HEK293 (cell line): ENCODE measurements around the gene HYI.

ENCODE experiments used
- CTCF ChIA-PET: fragments of 350-600 bp; formaldehyde crosslinking; extraction: SDS; loops from one replicate; lab custom pipeline; 2021; ENCODE audit warnings: antibody characterized with exemption; lab: Yijun Ruan, JAX
- POLR2A ChIA-PET: fragments of 300-600 bp; formaldehyde crosslinking; extraction: SDS; loops from one replicate; lab custom pipeline; 2020; ENCODE audit warnings: antibody characterized with exemption, inconsistent platforms; lab: Yijun Ruan, JAX
- H3K27ac ChIP-seq: fragments of 200-500 bp; sonication (Bioruptor generic); 2 replicates; pipeline ENCODE4 v1.5.1; 2014; ENCODE audit warnings: low read depth, low read length, control low read depth, inconsistent platforms; ENCODE audit errors: extremely low read depth
- H3K36me3 ChIP-seq, 2 experiments: fragments of 200-500 bp in 1 of 2; sonication (Bioruptor generic) in 1 of 2; 1 replicate in 1 of 2; 2 replicates in 1 of 2; pipeline ENCODE4 v1.5.1; 2014 to 2017; ENCODE audit warnings: inconsistent platforms in 2 of 2, low read length in 2 of 2; ENCODE audit not compliant: control insufficient read depth in 2 of 2, insufficient read depth in 1 of 2
- H3K4me1 ChIP-seq: fragments of 200-500 bp; sonication (Bioruptor generic); 2 replicates; pipeline ENCODE4 v1.5.1; 2014; ENCODE audit warnings: mild to moderate bottlenecking, low read length, inconsistent platforms; ENCODE audit not compliant: control insufficient read depth, insufficient read depth
- H3K4me3 ChIP-seq: 2 replicates; pipeline ENCODE4 v1.5.1; 2011; ENCODE audit warnings: low read depth, mild to moderate bottlenecking, control low read depth, low read length, moderate library complexity
- H3K9me3 ChIP-seq: fragments of 200-500 bp; sonication (Bioruptor generic); 2 replicates; pipeline ENCODE4 v1.5.1; 2014; ENCODE audit warnings: low read depth, low read length, inconsistent platforms; ENCODE audit not compliant: control insufficient read depth, insufficient read depth
- FEZF1 ChIP-seq: fragments of 450-650 bp; formaldehyde crosslinking; IDR thresholded peaks from 2 replicates; pipeline ENCODE4 v1.5.1; 2016; ENCODE audit warnings: missing biosample characterization, missing genetic modification characterization
- HOXA7 ChIP-seq: sonication (generic); formaldehyde crosslinking; IDR thresholded peaks from 2 replicates; pipeline ENCODE4 v1.8.1; 2022; ENCODE audit warnings: missing genetic modification reagents, borderline replicate concordance
- HOXC10 ChIP-seq: sonication (generic); formaldehyde crosslinking; IDR thresholded peaks from 2 replicates; pipeline ENCODE4 v1.8.1; 2023; ENCODE audit warnings: mild to moderate bottlenecking, missing genetic modification reagents
- IKZF3 ChIP-seq: fragments of 450-650 bp; IDR thresholded peaks from 2 replicates; pipeline ENCODE4 v1.5.0; 2018; ENCODE audit warnings: missing biosample characterization, mild to moderate bottlenecking, missing genetic modification characterization, moderate library complexity
- INSM2 ChIP-seq: fragments of 450-650 bp; formaldehyde crosslinking; IDR thresholded peaks from 2 replicates; pipeline ENCODE4 v1.5.1; 2016; ENCODE audit warnings: missing biosample characterization, missing genetic modification characterization
- KLF10 ChIP-seq: fragments of 450-650 bp; IDR thresholded peaks from 2 replicates; pipeline ENCODE4 v1.5.1; 2018; ENCODE audit warnings: missing biosample characterization, mild to moderate bottlenecking, missing genetic modification characterization
- KLF9 ChIP-seq: fragments of 450-650 bp; formaldehyde crosslinking; IDR thresholded peaks from 2 replicates; pipeline ENCODE4 v1.5.1; 2016; ENCODE audit warnings: missing biosample characterization, missing genetic modification characterization, low read depth
- OSR2 ChIP-seq: fragments of 450-650 bp; formaldehyde crosslinking; IDR thresholded peaks from 2 replicates; pipeline ENCODE4 v1.5.1; 2016; ENCODE audit warnings: missing biosample characterization, missing genetic modification characterization
- PRDM10 ChIP-seq: fragments of 450-650 bp; formaldehyde crosslinking; IDR thresholded peaks from 2 replicates; pipeline ENCODE4 v1.5.1; 2016; ENCODE audit warnings: missing biosample characterization, missing genetic modification characterization
- SETDB1 ChIP-seq: IDR thresholded peaks from one replicate; pipeline ENCODE4 v1.6.1; 2017; ENCODE audit warnings: mild to moderate bottlenecking, low read length, moderate library complexity, mixed read lengths; ENCODE audit not compliant: insufficient read length
- ZBTB8A ChIP-seq: fragments of 450-650 bp; formaldehyde crosslinking; IDR thresholded peaks from 2 replicates; pipeline ENCODE4 v1.5.1; 2016; ENCODE audit warnings: missing biosample characterization, missing genetic modification characterization
- ZFP41 ChIP-seq: fragments of 450-650 bp; formaldehyde crosslinking; IDR thresholded peaks from 2 replicates; pipeline ENCODE4 v1.5.1; 2016; ENCODE audit warnings: missing biosample characterization, missing genetic modification characterization, borderline replicate concordance
- ZNF112 ChIP-seq: fragments of 450-650 bp; formaldehyde crosslinking; IDR thresholded peaks from 2 replicates; pipeline ENCODE4 v1.5.0; 2017; ENCODE audit warnings: missing biosample characterization, missing genetic modification characterization
- ZNF155 ChIP-seq: fragments of 450-650 bp; formaldehyde crosslinking; IDR thresholded peaks from 2 replicates; pipeline ENCODE4 v1.5.1; 2016; ENCODE audit warnings: missing biosample characterization, missing genetic modification characterization
- ZNF184 ChIP-seq: fragments of 450-650 bp; IDR thresholded peaks from 2 replicates; pipeline ENCODE4 v1.5.1; 2018; ENCODE audit warnings: missing biosample characterization, mild to moderate bottlenecking, missing genetic modification characterization
- ZNF223 ChIP-seq: fragments of 450-650 bp; formaldehyde crosslinking; IDR thresholded peaks from 2 replicates; pipeline ENCODE4 v1.5.1; 2016; ENCODE audit warnings: missing biosample characterization, missing genetic modification characterization
- ZNF239 ChIP-seq: fragments of 450-650 bp; formaldehyde crosslinking; IDR thresholded peaks from 2 replicates; pipeline ENCODE4 v1.5.1; 2016; ENCODE audit warnings: missing biosample characterization, missing genetic modification characterization
- ZNF266 ChIP-seq: fragments of 450-650 bp; formaldehyde crosslinking; IDR thresholded peaks from 2 replicates; pipeline ENCODE4 v1.5.1; 2016; ENCODE audit warnings: missing biosample characterization, missing genetic modification characterization, low read depth
- ZNF302 ChIP-seq: fragments of 450-650 bp; formaldehyde crosslinking; IDR thresholded peaks from 2 replicates; pipeline ENCODE4 v1.5.1; 2016; ENCODE audit warnings: missing biosample characterization, missing genetic modification characterization, low read depth
- ZNF37A ChIP-seq: fragments of 450-650 bp; IDR thresholded peaks from 2 replicates; pipeline ENCODE4 v1.5.1; 2018; ENCODE audit warnings: missing biosample characterization, missing genetic modification characterization
- ZNF433 ChIP-seq: fragments of 450-650 bp; formaldehyde crosslinking; IDR thresholded peaks from 2 replicates; pipeline ENCODE4 v1.5.1; 2016; ENCODE audit warnings: missing biosample characterization, missing genetic modification characterization, low read depth
- ZNF514 ChIP-seq: fragments of 450-650 bp; formaldehyde crosslinking; IDR thresholded peaks from 2 replicates; pipeline ENCODE4 v1.5.1; 2016; ENCODE audit warnings: missing biosample characterization, missing genetic modification characterization
- ZNF621 ChIP-seq: fragments of 450-650 bp; formaldehyde crosslinking; IDR thresholded peaks from 2 replicates; pipeline ENCODE4 v1.5.1; 2017; ENCODE audit warnings: missing biosample characterization, missing genetic modification characterization
- ZNF626 ChIP-seq: fragments of 450-650 bp; sonication (Bioruptor Pico); formaldehyde crosslinking; IDR thresholded peaks from 2 replicates; pipeline ENCODE4 v1.5.1; 2018; ENCODE audit warnings: missing biosample characterization, missing genetic modification characterization, inconsistent platforms
- ZNF692 ChIP-seq: fragments of 450-650 bp; formaldehyde crosslinking; IDR thresholded peaks from 2 replicates; pipeline ENCODE4 v1.5.1; 2016; ENCODE audit warnings: missing biosample characterization, missing genetic modification characterization
- ZNF747 ChIP-seq: fragments of 450-650 bp; formaldehyde crosslinking; IDR thresholded peaks from 2 replicates; pipeline ENCODE4 v1.5.1; 2016; ENCODE audit warnings: missing biosample characterization, missing genetic modification characterization
- ZNF76 ChIP-seq: fragments of 450-650 bp; formaldehyde crosslinking; IDR thresholded peaks from 2 replicates; pipeline ENCODE4; 2016; ENCODE audit warnings: low read depth, missing biosample characterization, missing genetic modification characterization, borderline replicate concordance
- ZNF830 ChIP-seq: fragments of 450-650 bp; IDR thresholded peaks from 2 replicates; pipeline ENCODE4 v1.5.0; 2018; ENCODE audit warnings: missing biosample characterization, missing genetic modification characterization, low read depth, mild to moderate bottlenecking, moderate library complexity
- ZNF843 ChIP-seq: fragments of 450-650 bp; formaldehyde crosslinking; IDR thresholded peaks from 2 replicates; pipeline ENCODE4 v1.5.1; 2016; ENCODE audit warnings: missing biosample characterization, missing genetic modification characterization
- ZSCAN5A ChIP-seq: fragments of 450-650 bp; formaldehyde crosslinking; IDR thresholded peaks from 2 replicates; pipeline ENCODE4 v1.5.1; 2016; ENCODE audit warnings: missing biosample characterization, missing genetic modification characterization
- ZXDB ChIP-seq: fragments of 450-650 bp; formaldehyde crosslinking; IDR thresholded peaks from 2 replicates; pipeline ENCODE4 v1.5.1; 2016; ENCODE audit warnings: missing biosample characterization, missing genetic modification characterization

HYI gene

GRCh38 chr1:43481491-43481890 is 27.8 kb upstream of the HYI start:
- no peak overlapping the region for H3K27ac ChIP-seq
- no peak for TF ChIP-seq ZSCAN5A (tag by site-specific recombination)
- no peak for TF ChIP-seq IKZF3 (tag by site-specific recombination)
- no peak for TF ChIP-seq ZNF843
- no peak for TF ChIP-seq KLF9
- no peak for TF ChIP-seq ZXDB (tag by site-specific recombination)
- TF ChIP-seq ZNF747 (tag by site-specific recombination): no peak
- TF ChIP-seq KLF10 (tag by site-specific recombination): no peak
- TF ChIP-seq INSM2 (tag by site-specific recombination): no peak
- no peak for TF ChIP-seq ZNF76 (tag by site-specific recombination)
- no peak for TF ChIP-seq ZNF621 (tag by site-specific recombination)
- TF ChIP-seq ZNF184 (tag by site-specific recombination): no peak
- no peak for TF ChIP-seq ZNF266
- no peak for TF ChIP-seq ZNF223
- TF ChIP-seq FEZF1 (tag by site-specific recombination): no peak
- no peak for TF ChIP-seq ZNF112 (tag by site-specific recombination)
- TF ChIP-seq ZNF514 (tag by site-specific recombination): no peak
- TF ChIP-seq ZFP41 (tag by site-specific recombination): no peak
- TF ChIP-seq, all 188 proteins: peak for 0
- H3K4me3 ChIP-seq: no peak overlapping the region
- no peaks in the 10 kb centered on the region for H3K36me3 ChIP-seq
- H3K4me1 ChIP-seq: no peaks in the 10 kb centered on the region
- POLR2A ChIA-PET: interaction anchor here (0.6 kb wide), 1 partner anchor 34 kb away, joined by 3 read pairs; no protein-coding TSS in a partner anchor
- CTCF ChIA-PET: no interaction called here
- H3K9me3 ChIP-seq: no peaks in the 10 kb centered on the region

- no peaks in the 10 kb centered on the region for H3K4me1 ChIP-seq
- no peak overlapping the region for H3K27ac ChIP-seq
- no peaks in the 10 kb centered on the region for H3K9me3 ChIP-seq
- ChIA-PET CTCF (no interaction called here), POLR2A (no interaction called here)
- no peaks in the 10 kb centered on the region for H3K36me3 ChIP-seq
- no peak overlapping the region for H3K4me3 ChIP-seq
- TF ChIP-seq HOXC10 (CRISPR knock-in tag): no peak
- no peak for TF ChIP-seq ZNF626 (tag by site-specific recombination)
- no peak for TF ChIP-seq ZNF692 (tag by site-specific recombination)
- TF ChIP-seq ZNF223: no peak
- TF ChIP-seq ZNF266: no peak
- TF ChIP-seq HOXA7 (CRISPR knock-in tag): no peak
- no peak for TF ChIP-seq ZNF155 (tag by site-specific recombination)
- no peak for TF ChIP-seq PRDM10 (tag by site-specific recombination)
- no peak for TF ChIP-seq ZNF37A (tag by site-specific recombination)
- TF ChIP-seq OSR2 (tag by site-specific recombination): no peak
- no peak for TF ChIP-seq ZNF302 (tag by site-specific recombination)
- TF ChIP-seq ZNF830 (tag by site-specific recombination): no peak
- TF ChIP-seq ZBTB8A (tag by site-specific recombination): no peak
- no peak for TF ChIP-seq SETDB1
- TF ChIP-seq ZNF433 (tag by site-specific recombination): no peak
- no peak for TF ChIP-seq ZFP41 (tag by site-specific recombination)
- no peak for TF ChIP-seq ZNF514 (tag by site-specific recombination)
- TF ChIP-seq ZNF239: no peak
These were observed 25.7 kb upstream of the HYI start for GRCh38 chr1:43479414-43479813.
